ENCODE results near the gene C6orf132. TPM values are rescaled to one million over a fixed set of nuclear protein-coding genes. Genes with fewer than 3 reads are reported as not detected.

The C6orf132 gene
- total RNA-seq, 1 experiment from 2014 or later, result 49.8 TPM

- peak overlapping the region; percentile 96 for H3K4me2 ChIP-seq
- peaks cover 58% of the 10 kb centered on the region for H3F3A ChIP-seq (ENCODE audit: insufficient read depth, low read depth)
- H3K79me2 ChIP-seq (ENCODE audit: low read depth), result peaks cover 71% of the 10 kb centered on the region
- BruUV-seq (replicated peaks), result no TSS peak
- CTCF ChIA-PET, result interaction anchor here (1.7 kb wide), 1 partner anchor 16 kb away, joined by 4 read pairs; no protein-coding TSS in a partner anchor
- no peak overlapping the region for H2AFZ ChIP-seq
- TF ChIP-seq CTCF (conservative IDR thresholded peaks at IDR 0.05) (no peak), EZH2 (IDR thresholded peaks at IDR 0.05; ENCODE audit: low read depth) (no peak)
- POLR2A ChIA-PET (ENCODE audit: unreplicated experiment), result interaction anchor here (0.6 kb wide), 2 partner anchors 14 to 264 kb away, joined by 3 to 5 read pairs; no protein-coding TSS in a partner anchor
- peak overlapping the region; percentile 98 for H3K27ac ChIP-seq
- H3K27me3 ChIP-seq (ENCODE audit: insufficient read depth, low read depth), result no peaks in the 10 kb centered on the region
- H3K9me3 ChIP-seq (ENCODE audit: insufficient read depth, low read depth), result no peaks in the 10 kb centered on the region
- peaks cover 71% of the 10 kb centered on the region for H3K4me1 ChIP-seq (replicated peaks; ENCODE audit: insufficient read depth)
- H3K9me2 ChIP-seq (ENCODE audit: insufficient read depth), result no peaks in the 10 kb centered on the region
- peaks cover 27% of the 10 kb centered on the region; the same call in 1 of the 2 replicates for H4K20me1 ChIP-seq (ENCODE audit: insufficient read depth)
- intact Hi-C loops (cut with micrococcal nuclease; ENCODE audit: unreplicated experiment), result no loop called here
- peak in 1 of 2 experiments; percentile 54 for DNase-seq
- peak overlapping the region; percentile 97; the same call in 1 of the 2 replicates for H3K4me3 ChIP-seq
- peaks cover 5% of the 10 kb centered on the region; the same call in 1 of the 2 replicates for H3K36me3 ChIP-seq (ENCODE audit: low read depth)
Measured at GRCh38 chr6:42138630-42139619, 3.5 kb downstream of the C6orf132 start.

- Histone ChIP-seq H3K9me3 (ENCODE audit: insufficient read depth, low read depth) (no peaks in the 10 kb centered on the region), H3F3A (ENCODE audit: insufficient read depth, low read depth) (peaks cover 51% of the 10 kb centered on the region), H3K4me3 (no peak overlapping the region), H3K79me2 (ENCODE audit: low read depth) (peaks cover 77% of the 10 kb centered on the region), H3K36me3 (ENCODE audit: low read depth) (peaks cover 6% of the 10 kb centered on the region; the same call in 1 of the 2 replicates), H3K27me3 (ENCODE audit: insufficient read depth, low read depth) (no peaks in the 10 kb centered on the region), H2AFZ (no peak overlapping the region), H3K27ac (peak overlapping the region; percentile 98), H3K4me1 (replicated peaks; ENCODE audit: insufficient read depth) (peaks cover 65% of the 10 kb centered on the region), H3K9me2 (ENCODE audit: insufficient read depth) (no peaks in the 10 kb centered on the region), H4K20me1 (ENCODE audit: insufficient read depth) (peaks cover 27% of the 10 kb centered on the region; the same call in 1 of the 2 replicates), H3K4me2 (peak overlapping the region; percentile 96)
- TF ChIP-seq EZH2 (IDR thresholded peaks at IDR 0.05; ENCODE audit: low read depth) (no peak), CTCF (conservative IDR thresholded peaks at IDR 0.05) (no peak)
- intact Hi-C loops (cut with micrococcal nuclease; ENCODE audit: unreplicated experiment), result no loop called here
- no peak for DNase-seq
- ChIA-PET POLR2A (ENCODE audit: unreplicated experiment) (interaction anchor here (0.6 to 2.0 kb wide), 3 partner anchors 13 to 265 kb away, joined by 3 to 24 read pairs (median 5); no protein-coding TSS in a partner anchor), CTCF (interaction anchor here (0.6 kb wide), 1 partner anchor 67 kb away, joined by 4 read pairs; no protein-coding TSS in a partner anchor)
- BruUV-seq (replicated peaks), result no TSS peak
Measured at GRCh38 chr6:42138190-42138589, 4.2 kb downstream of the C6orf132 start.

- intact Hi-C loops (cut with micrococcal nuclease; ENCODE audit: unreplicated experiment), result loop anchor here (1.0 kb wide), 2 partner anchors 15 to 19 kb away; no protein-coding TSS in a partner anchor
- Histone ChIP-seq H4K20me1 (ENCODE audit: insufficient read depth) (peaks cover 27% of the 10 kb centered on the region; the same call in 1 of the 2 replicates), H3K9me3 (ENCODE audit: insufficient read depth, low read depth) (no peaks in the 10 kb centered on the region), H3K4me3 (peak overlapping the region; percentile 43; the same call in 1 of the 2 replicates), H3K27me3 (ENCODE audit: insufficient read depth, low read depth) (no peaks in the 10 kb centered on the region), H2AFZ (no peak overlapping the region), H3K79me2 (ENCODE audit: low read depth) (peaks cover 84% of the 10 kb centered on the region), H3F3A (ENCODE audit: insufficient read depth, low read depth) (peaks cover 46% of the 10 kb centered on the region), H3K4me1 (replicated peaks; ENCODE audit: insufficient read depth) (peaks cover 70% of the 10 kb centered on the region), H3K9me2 (ENCODE audit: insufficient read depth) (no peaks in the 10 kb centered on the region), H3K4me2 (peak overlapping the region; percentile 80), H3K36me3 (ENCODE audit: low read depth) (peaks cover 6% of the 10 kb centered on the region; the same call in 1 of the 2 replicates), H3K27ac (peak overlapping the region; percentile 98)
- ChIA-PET CTCF (interaction anchor here (0.5 to 1.8 kb wide), 5 partner anchors 19 to 648 kb away, joined by 3 to 7 read pairs (median 6); partner anchors contain the start of gene FRS3), POLR2A (ENCODE audit: unreplicated experiment) (interaction anchor here (0.5 to 2.0 kb wide), 7 partner anchors 12 to 983 kb away, joined by 3 to 55 read pairs (median 8); partner anchors contain the start of gene CUL7)
- DNase-seq, result peak in 1 of 2 experiments; percentile 71
- BruUV-seq (replicated peaks), result TSS peak; percentile 72
- TF ChIP-seq CTCF (conservative IDR thresholded peaks at IDR 0.05) (no peak), EZH2 (IDR thresholded peaks at IDR 0.05; ENCODE audit: low read depth) (no peak)
Measured at GRCh38 chr6:42137194-42137753, 5.1 kb downstream of the C6orf132 start.

Data from PC-9 (cell line).